ENCODE measurements around the gene DNAJB6. TPM values are rescaled to one million over a fixed set of nuclear protein-coding genes. Genes with fewer than 3 reads are reported as not detected.
"Not testable (repeated sequence)": the region's sequence is repeated elsewhere in the genome, so short reads cannot be mapped to it uniquely, and the experiment has no call there.

The DNAJB6 gene
- total RNA-seq, 1 experiment from 2014 or later, result 82.5 TPM

DNA sequence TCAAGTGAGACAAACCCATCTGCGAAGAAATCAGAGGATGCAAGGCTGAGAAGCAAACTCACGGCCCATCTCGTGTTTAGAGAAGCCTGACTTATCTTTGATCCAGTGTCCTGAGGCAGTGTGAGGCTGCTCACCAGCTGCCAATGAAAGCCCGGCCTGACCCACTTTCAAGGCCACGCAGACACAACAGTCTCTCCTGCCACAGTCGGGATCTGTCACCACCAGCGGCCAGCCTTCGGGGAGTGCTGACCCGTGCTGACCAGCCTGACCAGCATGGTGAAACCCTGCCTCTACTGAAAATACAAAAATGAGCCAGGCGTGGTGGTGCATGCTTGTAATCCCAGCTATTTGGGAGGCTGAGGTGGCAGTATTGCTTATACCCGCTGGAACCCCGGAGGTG lies 7.4 kb upstream of the DNAJB6 start:
- Histone ChIP-seq H3K79me2 (ENCODE audit: insufficient read depth, low read length) (no peaks in the 10 kb centered on the region), H3K4me1 (ENCODE audit: control insufficient read depth in 1 of 2, insufficient read depth in 2 of 2, low read length in 2 of 2) (no peaks in the 10 kb centered on the region), H3K9me3 (ENCODE audit: control insufficient read depth in 1 of 2, insufficient read depth in 1 of 2, low read depth in 1 of 2, low read length in 2 of 2) (no peaks in the 10 kb centered on the region), H4K20me1 (ENCODE audit: insufficient read depth) (no peaks in the 10 kb centered on the region), H3K4me2 (ENCODE audit: low read length) (no peak overlapping the region), H3K9me2 (ENCODE audit: insufficient read depth) (no peaks in the 10 kb centered on the region), H3K27me3 (ENCODE audit: insufficient read depth, low read length) (no peaks in the 10 kb centered on the region), H3K36me3 (ENCODE audit: control insufficient read depth in 1 of 2, insufficient read depth in 2 of 2, low read length in 2 of 2) (no peaks in the 10 kb centered on the region), H3K4me3 (replicated peaks in 1 of 2; ENCODE audit: low read depth in 1 of 2, low read length in 2 of 2) (no peak overlapping the region), H2AFZ (ENCODE audit: low read depth, low read length, poor library complexity, severe bottlenecking) (no peak overlapping the region), H3K9ac (ENCODE audit: low read length) (no peak overlapping the region), H3K27ac (ENCODE audit: low read depth, low read length) (no peak overlapping the region)
- DNase-seq (ENCODE audit: low read depth, low spot score) (no peak), ATAC-seq (no peak)
- BruUV-seq (replicated peaks), result no TSS peak
- CTCF ChIA-PET, result no interaction called here
- TF ChIP-seq FOSL1 (IDR thresholded peaks at IDR 0.05; ENCODE audit: low read depth) (no peak), YY1 (IDR thresholded peaks at IDR 0.05; ENCODE audit: extremely low read depth, insufficient replicate concordance, low read depth, low read length) (no peak), EGR1 (IDR thresholded peaks at IDR 0.05; ENCODE audit: low read depth) (no peak), TCF7L2 (IDR thresholded peaks at IDR 0.05; ENCODE audit: borderline replicate concordance, extremely low read depth, insufficient read depth, insufficient read length) (no peak), ELF1 (IDR thresholded peaks at IDR 0.05; ENCODE audit: borderline replicate concordance, low read depth) (no peak), EZH2phosphoT487 (IDR thresholded peaks at IDR 0.05; ENCODE audit: borderline replicate concordance) (no peak), SRF (IDR thresholded peaks at IDR 0.05; ENCODE audit: low read depth) (no peak), SP1 (IDR thresholded peaks at IDR 0.05; ENCODE audit: low read depth) (no peak), CEBPB (IDR thresholded peaks at IDR 0.05; ENCODE audit: low read depth) (no peak), EZH2 (IDR thresholded peaks at IDR 0.05) (no peak), SIN3A (IDR thresholded peaks at IDR 0.05; ENCODE audit: low read depth) (no peak), ZNF274 (IDR thresholded peaks at IDR 0.05; ENCODE audit: low read depth, low read length) (no peak), RAD21 (IDR thresholded peaks at IDR 0.05; ENCODE audit: low read depth) (no peak)
- TF ChIP-seq, protein P1, sequence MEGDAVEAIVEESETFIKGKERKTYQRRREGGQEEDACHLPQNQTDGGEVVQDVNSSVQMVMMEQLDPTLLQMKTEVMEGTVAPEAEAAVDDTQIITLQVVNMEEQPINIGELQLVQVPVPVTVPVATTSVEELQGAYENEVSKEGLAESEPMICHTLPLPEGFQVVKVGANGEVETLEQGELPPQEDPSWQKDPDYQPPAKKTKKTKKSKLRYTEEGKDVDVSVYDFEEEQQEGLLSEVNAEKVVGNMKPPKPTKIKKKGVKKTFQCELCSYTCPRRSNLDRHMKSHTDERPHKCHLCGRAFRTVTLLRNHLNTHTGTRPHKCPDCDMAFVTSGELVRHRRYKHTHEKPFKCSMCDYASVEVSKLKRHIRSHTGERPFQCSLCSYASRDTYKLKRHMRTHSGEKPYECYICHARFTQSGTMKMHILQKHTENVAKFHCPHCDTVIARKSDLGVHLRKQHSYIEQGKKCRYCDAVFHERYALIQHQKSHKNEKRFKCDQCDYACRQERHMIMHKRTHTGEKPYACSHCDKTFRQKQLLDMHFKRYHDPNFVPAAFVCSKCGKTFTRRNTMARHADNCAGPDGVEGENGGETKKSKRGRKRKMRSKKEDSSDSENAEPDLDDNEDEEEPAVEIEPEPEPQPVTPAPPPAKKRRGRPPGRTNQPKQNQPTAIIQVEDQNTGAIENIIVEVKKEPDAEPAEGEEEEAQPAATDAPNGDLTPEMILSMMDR (IDR thresholded peaks at IDR 0.05 in 2 of 3, conservative IDR thresholded peaks at IDR 0.05 in 1 of 3; ENCODE audit: borderline replicate concordance in 1 of 3, insufficient read depth in 1 of 3, low read depth in 2 of 3, low read length in 2 of 3), result no peak
- TF ChIP-seq, protein P2, sequence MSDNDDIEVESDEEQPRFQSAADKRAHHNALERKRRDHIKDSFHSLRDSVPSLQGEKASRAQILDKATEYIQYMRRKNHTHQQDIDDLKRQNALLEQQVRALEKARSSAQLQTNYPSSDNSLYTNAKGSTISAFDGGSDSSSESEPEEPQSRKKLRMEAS (IDR thresholded peaks at IDR 0.05), result no peak
- POLR2A ChIA-PET, result no interaction called here
- intact Hi-C loops (cut with micrococcal nuclease), result no loop called here
- RAD21 ChIA-PET (ENCODE audit: low non-redundant PET in 1 of 2, low total read pairs in 2 of 2, uncharacterized antibody in 2 of 2, unreplicated experiment in 2 of 2), result no interaction called here

DNA sequence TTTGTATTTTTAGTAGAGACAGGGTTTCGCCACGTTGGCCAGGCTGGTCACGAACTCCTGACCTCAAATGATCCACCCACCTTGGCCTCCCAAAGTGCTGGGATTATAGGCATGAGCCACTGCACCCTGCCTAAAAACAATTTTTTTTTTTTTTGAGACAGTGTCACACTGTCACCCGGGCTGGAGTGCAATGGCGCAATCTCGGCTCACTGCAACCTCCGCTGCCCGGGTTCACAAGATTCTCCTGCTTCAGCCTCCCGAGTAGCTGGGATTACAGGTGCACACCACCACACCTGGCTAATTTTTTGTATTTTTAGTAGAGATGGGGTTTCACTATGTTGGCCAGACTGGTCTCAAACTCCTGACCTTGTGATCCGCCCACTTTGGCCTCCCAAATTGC lies 6.2 kb upstream of the DNAJB6 start:
- BruUV-seq (replicated peaks); ATAC-seq; RAD21 ChIA-PET (ENCODE audit: low non-redundant PET in 1 of 2, low total read pairs in 2 of 2, uncharacterized antibody in 2 of 2, unreplicated experiment in 2 of 2): not testable (repeated sequence)

DNA sequence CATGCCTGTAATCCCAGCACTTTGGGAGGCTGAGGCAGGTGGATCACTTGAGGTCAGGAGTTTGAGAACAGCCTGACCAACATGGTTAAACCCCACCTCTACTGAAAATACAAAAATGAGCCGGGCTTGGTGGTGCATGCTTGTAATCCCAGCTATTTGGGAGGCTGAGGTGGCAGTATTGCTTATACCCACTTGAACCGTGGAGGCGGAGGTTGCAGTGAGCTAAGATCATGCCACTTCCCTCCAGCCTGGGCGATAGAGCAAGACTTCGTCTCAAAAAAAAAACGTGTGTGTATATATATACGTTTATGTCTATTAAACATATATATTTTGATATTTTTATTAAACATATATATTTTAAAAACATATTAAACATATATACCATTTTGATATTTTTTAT lies 5.8 kb upstream of the DNAJB6 start:
- POLR2A ChIA-PET; H3K9me2 ChIP-seq (ENCODE audit: insufficient read depth): not testable (repeated sequence)

More for the DNA sequence above, 6.2 kb upstream of the DNAJB6 start:
- H3K27ac ChIP-seq (ENCODE audit: low read depth, low read length); H3K9ac ChIP-seq (ENCODE audit: low read length); H3K9me3 ChIP-seq (ENCODE audit: control insufficient read depth in 1 of 2, insufficient read depth in 1 of 2, low read depth in 1 of 2, low read length in 2 of 2); H3K9me2 ChIP-seq (ENCODE audit: insufficient read depth); H3K4me3 ChIP-seq (replicated peaks in 1 of 2; ENCODE audit: low read depth in 1 of 2, low read length in 2 of 2); H2AFZ ChIP-seq (ENCODE audit: low read depth, low read length, poor library complexity, severe bottlenecking); H3K36me3 ChIP-seq (ENCODE audit: control insufficient read depth in 1 of 2, insufficient read depth in 2 of 2, low read length in 2 of 2); H3K4me2 ChIP-seq (ENCODE audit: low read length); H3K27me3 ChIP-seq (ENCODE audit: insufficient read depth, low read length); H3K79me2 ChIP-seq (ENCODE audit: insufficient read depth, low read length); intact Hi-C loops (cut with micrococcal nuclease); CTCF ChIA-PET; H3K4me1 ChIP-seq (ENCODE audit: control insufficient read depth in 1 of 2, insufficient read depth in 2 of 2, low read length in 2 of 2); POLR2A ChIA-PET; DNase-seq (ENCODE audit: low read depth, low spot score); H4K20me1 ChIP-seq (ENCODE audit: insufficient read depth): not testable (repeated sequence)

More for the DNA sequence above, 5.8 kb upstream of the DNAJB6 start:
- BruUV-seq (replicated peaks); H3K4me2 ChIP-seq (ENCODE audit: low read length); H2AFZ ChIP-seq (ENCODE audit: low read depth, low read length, poor library complexity, severe bottlenecking); DNase-seq (ENCODE audit: low read depth, low spot score); CTCF ChIA-PET; H3K27ac ChIP-seq (ENCODE audit: low read depth, low read length); intact Hi-C loops (cut with micrococcal nuclease); H3K36me3 ChIP-seq (ENCODE audit: control insufficient read depth in 1 of 2, insufficient read depth in 2 of 2, low read length in 2 of 2); H3K79me2 ChIP-seq (ENCODE audit: insufficient read depth, low read length); H3K27me3 ChIP-seq (ENCODE audit: insufficient read depth, low read length); RAD21 ChIA-PET (ENCODE audit: low non-redundant PET in 1 of 2, low total read pairs in 2 of 2, uncharacterized antibody in 2 of 2, unreplicated experiment in 2 of 2); H3K4me3 ChIP-seq (replicated peaks in 1 of 2; ENCODE audit: low read depth in 1 of 2, low read length in 2 of 2); H3K4me1 ChIP-seq (ENCODE audit: control insufficient read depth in 1 of 2, insufficient read depth in 2 of 2, low read length in 2 of 2); H4K20me1 ChIP-seq (ENCODE audit: insufficient read depth); H3K9ac ChIP-seq (ENCODE audit: low read length); H3K9me3 ChIP-seq (ENCODE audit: control insufficient read depth in 1 of 2, insufficient read depth in 1 of 2, low read depth in 1 of 2, low read length in 2 of 2): not testable (repeated sequence)
- ATAC-seq, result 0 out of 2 replicates have a peak, but pooled peaks have one; percentile 28
